Smooth muscle cell of the umbilical artery (primary cell): ENCODE results near the gene SNX12. TPM values are rescaled to one million over a fixed set of nuclear protein-coding genes. Genes with fewer than 3 reads are reported as not detected.

Source experiments
- total RNA-seq: library from RNA; depleted of rRNA; stranded (reverse); fragments of >200 nt; gene quantifications from 2 replicates; pipeline ENCODE4 v1.2.3, GENCODE V29; 2014

Gene SNX12
- 63.2 and 71.5 TPM in 2 replicates for total RNA-seq

DNA sequence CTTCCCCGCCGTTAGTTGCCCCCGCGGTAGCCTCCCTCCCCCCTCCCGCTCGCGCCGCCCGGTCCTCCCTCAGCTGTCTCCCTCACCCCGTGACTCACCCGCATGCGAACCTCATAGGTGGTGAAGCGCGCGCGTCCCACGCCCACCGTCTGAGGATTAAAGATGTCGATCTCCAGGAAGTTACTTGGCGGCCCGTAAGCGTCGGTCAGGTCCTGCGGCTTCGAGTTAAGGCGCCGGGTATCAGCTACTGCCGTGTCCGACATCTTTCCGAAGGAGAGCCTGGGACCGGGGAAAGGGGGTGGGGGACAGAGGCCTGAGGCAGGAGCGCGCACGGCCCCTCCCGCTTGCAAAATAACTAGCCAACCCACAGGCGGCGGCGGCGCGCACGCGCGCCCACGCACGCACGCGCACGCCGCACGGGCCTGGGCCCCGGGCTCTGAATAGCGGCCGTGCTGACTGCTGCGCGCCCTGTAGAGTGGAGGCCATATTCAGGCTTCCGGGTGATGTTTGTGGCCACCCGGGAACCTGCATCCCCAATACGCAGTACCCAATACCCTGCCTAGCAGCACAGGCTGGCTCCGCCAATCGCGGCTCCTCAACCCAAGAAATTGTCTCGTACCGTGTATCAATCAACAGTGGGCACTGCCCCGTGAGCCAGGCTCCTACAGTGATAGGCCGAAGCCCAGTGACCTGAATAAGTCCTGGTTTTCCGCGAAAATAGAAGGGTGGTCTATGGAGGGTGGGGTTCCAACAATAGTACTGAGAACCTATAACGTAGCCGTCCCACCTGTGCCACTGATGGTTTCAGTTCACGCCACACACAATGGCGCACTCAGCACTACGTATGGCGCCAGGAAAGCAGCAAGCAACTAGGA lies at the start of gene SNX12:
SNX12 (minus strand) TSS at position 291 of the 875 bp plus-strand sequence; CDS start at position 263, 28 bp downstream.

DNA sequence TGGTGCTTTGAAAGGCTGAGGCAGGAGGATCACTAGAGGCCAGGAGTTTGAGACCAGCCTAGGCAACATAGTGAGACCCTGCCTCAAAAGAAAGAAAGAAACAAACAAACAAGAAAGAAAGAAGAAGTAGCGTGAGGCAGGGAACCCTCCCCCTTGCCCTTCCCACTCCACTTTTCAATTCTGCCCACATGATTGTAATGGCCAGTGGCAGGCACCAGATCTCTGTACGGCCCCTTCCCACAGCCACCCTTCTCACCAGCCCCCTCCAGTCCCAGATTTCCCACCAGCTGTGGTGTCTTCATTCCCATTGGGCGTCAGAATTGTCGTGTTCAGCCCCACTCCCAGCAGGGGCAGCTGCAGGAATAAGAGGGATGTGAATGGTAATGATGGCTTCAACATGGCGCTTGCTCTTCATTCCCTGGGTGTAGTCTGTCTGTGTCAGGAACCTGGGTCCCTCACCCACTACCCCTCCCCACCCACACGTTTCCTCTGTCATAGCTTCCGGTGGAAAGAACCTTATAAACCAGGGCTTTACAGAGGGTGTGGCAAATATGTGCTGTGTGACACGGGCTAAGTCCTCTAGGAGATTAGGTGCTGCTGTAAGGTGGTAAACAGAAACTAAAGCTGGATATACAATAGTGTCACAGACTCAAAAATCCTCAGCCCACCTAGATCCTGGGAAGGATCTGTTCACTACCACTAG lies 43.2 kb upstream of the SNX12 start, which contains the start of gene IL2RG:
IL2RG (minus strand) TSS at position 437 of the 703 bp plus-strand sequence; CDS start at position 399, 38 bp downstream.

DNA sequence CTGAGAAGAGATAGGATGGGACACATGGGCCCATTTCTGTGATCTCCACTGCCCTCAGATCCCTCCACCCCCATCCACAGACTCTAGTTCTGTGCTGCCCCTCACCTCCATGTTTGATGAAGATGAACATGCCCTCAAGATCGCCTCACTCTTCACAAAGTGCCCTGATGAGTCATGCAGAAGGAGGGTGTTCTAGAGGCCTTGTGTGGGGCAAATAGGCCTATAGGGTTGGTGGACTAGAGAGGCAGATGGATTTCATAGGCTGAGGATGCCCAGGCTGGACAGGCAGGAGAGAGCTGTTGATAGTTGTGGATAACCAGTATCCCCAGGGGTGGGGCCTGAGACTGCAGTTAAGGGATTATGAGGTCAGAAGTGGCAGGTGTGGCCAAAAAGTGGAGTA lies 38.3 kb upstream of the SNX12 start, which contains the start of gene CXorf65:
CXorf65 (minus strand) TSS at position 314 of the 400 bp plus-strand sequence; CDS start at position 130, 184 bp downstream.

DNA sequence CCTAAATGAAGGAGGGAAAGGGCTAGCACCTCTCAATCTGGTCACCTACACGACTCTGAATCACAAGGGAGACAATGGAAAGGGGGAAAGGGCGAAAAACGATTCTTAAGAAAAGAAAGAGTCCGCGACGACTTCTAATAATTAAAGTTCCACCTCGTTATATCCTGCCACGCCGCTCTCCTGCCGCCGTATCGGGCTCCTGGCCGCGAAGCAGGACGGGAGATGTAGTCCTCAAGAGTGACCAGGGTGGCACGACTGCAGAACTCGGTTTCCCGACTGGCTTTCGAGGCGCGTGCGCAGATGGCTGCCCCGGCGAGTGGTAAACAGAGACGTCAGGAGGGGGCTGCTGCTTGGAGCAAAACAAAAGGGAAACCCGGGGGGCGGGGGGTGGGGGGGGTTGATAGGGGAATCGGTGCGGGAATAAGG lies 27.4 kb upstream of the SNX12 start, which contains the start of gene FOXO4:
FOXO4 (plus strand) TSS at position 297 of the 426 bp plus-strand sequence. CDS start 678 bp downstream, outside the sequence.

Other genes with a start within 250 kb of the SNX12 start
- gene TEX11, start 159.6 kb downstream of the SNX12 start, total RNA-seq: 1.5 TPM in 1 of 2 replicates, not detected in the other
- gene SLC7A3, start 137.2 kb downstream of the SNX12 start, total RNA-seq: not detected in 2 replicates
- 3.5 and 4.2 TPM in 2 replicates for gene FOXO4, start 27.5 kb upstream of the SNX12 start, total RNA-seq
- not detected in 2 replicates for gene CXorf65, start 38.4 kb upstream of the SNX12 start, total RNA-seq
- not detected in 2 replicates for gene IL2RG, start 43.2 kb upstream of the SNX12 start, total RNA-seq
- 26.1 and 34.4 TPM in 2 replicates for gene MED12, start 50.3 kb upstream of the SNX12 start, total RNA-seq
- under 0.01 and 0.23 TPM in 2 replicates for gene NLGN3, start 76.5 kb upstream of the SNX12 start, total RNA-seq
- gene GJB1, start 154.9 kb upstream of the SNX12 start, total RNA-seq: not detected in 2 replicates
- gene ZMYM3, start 185.8 kb upstream of the SNX12 start, total RNA-seq: 11.3 and 20.2 TPM in 2 replicates
- gene NONO, start 215.3 kb upstream of the SNX12 start, total RNA-seq: 285 and 350 TPM in 2 replicates
- 4.2 and 6.0 TPM in 2 replicates for gene ITGB1BP2, start 233.4 kb upstream of the SNX12 start, total RNA-seq